Thyroid gland (tissue), 4 donors: ENCODE data around the gene SEC14L1. TPM values are rescaled to one million over a fixed set of nuclear protein-coding genes. Genes with fewer than 3 reads are reported as not detected.

Experiments used
- DNase-seq, 2 donors: peaks; one replicate each; pipeline ENCODE4 v3.0.0-alpha.2; 2019
- H3K27ac ChIP-seq, 3 donors: fragments of 200-600 bp; sonication (generic); 1 replicate in 2 of 3; 2 replicates in 1 of 3; pipeline ENCODE4 v1.5.1; 2016 to 2019; ENCODE audit warnings: mild to moderate bottlenecking in 1 of 3, moderate library complexity in 1 of 3
- H3K27me3 ChIP-seq: fragments of 200-600 bp; sonication (generic); one replicate; pipeline ENCODE4 v1.5.1; 2019
- H3K36me3 ChIP-seq, 2 donors: fragments of 200-600 bp; sonication (generic); one replicate each; pipeline ENCODE4 v1.5.1; 2016 to 2019
- H3K4me1 ChIP-seq, 2 donors: fragments of 200-600 bp; sonication (generic); one replicate each; pipeline ENCODE4 v1.5.1; 2017 to 2019
- H3K4me3 ChIP-seq, 3 donors: fragments of 200-600 bp; sonication (generic); replicated peaks in 1 of 3; 1 replicate in 2 of 3; 2 replicates in 1 of 3; pipeline ENCODE4 v1.5.1; 2016; ENCODE audit warnings: mild to moderate bottlenecking in 1 of 3
- H3K9me3 ChIP-seq: fragments of 200-600 bp; sonication (generic); one replicate; pipeline ENCODE4 v1.5.1; 2017
- CTCF ChIP-seq, 6 experiments: fragments of 200-600 bp in 3 of 6; fragments of 450-650 bp in 3 of 6; sonication (generic) in 3 of 6; IDR thresholded peaks; one replicate each; pipeline ENCODE4 v1.5.1; 2016 to 2019; ENCODE audit warnings: antibody characterized with exemption in 6 of 6, mild to moderate bottlenecking in 2 of 6, inconsistent platforms in 1 of 6, moderate library complexity in 1 of 6
- POLR2A ChIP-seq, 2 donors: fragments of 450-650 bp; IDR thresholded peaks; one replicate each; pipeline ENCODE4 v1.6.1; 2017; ENCODE audit warnings: antibody characterized with exemption in 2 of 2, mild to moderate bottlenecking in 2 of 2, moderate library complexity in 1 of 2
- WGBS, 2 donors: methylation state at CpG; one replicate each; pipeline ENCODE4 v1.1.5; 2017; 5-methylcytosine and 5-hydroxymethylcytosine counted together
- intact Hi-C: fragments of 100-400 bp; cut with DNase I; formaldehyde crosslinking; loops from one replicate; pipeline ENCODE4 v1.15.1; 2023
- total RNA-seq, 4 donors: library from RNA; depleted of rRNA; stranded (reverse); fragments of >200 nt; gene quantifications; one replicate each; pipeline ENCODE4 v1.2.3, GENCODE V29; 2016

SEC14L1 gene
- total RNA-seq, 4 donors from 2014 or later, result 57.6 to 287 (median 102) TPM

GRCh38 chr17:77128896-77129567, 11.7 kb upstream of the SEC14L1 start:
- no peaks in the 10 kb centered on the region for H3K36me3 ChIP-seq
- no peak overlapping the region for H3K4me3 ChIP-seq
- intact Hi-C loops, result no loop called here
- peak overlapping the region; percentile 20 to 74 (median 37) for H3K27ac ChIP-seq
- H3K4me1 ChIP-seq, result peaks cover 0 to 28% of the 10 kb centered on the region in 2 donors
- no peaks in the 10 kb centered on the region for H3K9me3 ChIP-seq
- H3K27me3 ChIP-seq, result no peaks in the 10 kb centered on the region
- no peak for DNase-seq
- TF ChIP-seq POLR2A (IDR thresholded peaks at IDR 0.05), result no peak
- WGBS, 2 donors, result 64 to 65% methylated on average over 10 of the region's 10 CpGs

GRCh38 chr17:77129568-77130301, 11.0 kb upstream of the SEC14L1 start:
- WGBS, 2 donors, result 57 to 65% methylated on average over 13 of the region's 13 CpGs
- Histone ChIP-seq H3K27me3 (no peaks in the 10 kb centered on the region), H3K4me3 (no peak overlapping the region), H3K9me3 (no peaks in the 10 kb centered on the region), H3K27ac (peak overlapping the region; percentile 13 to 74 (median 37)), H3K4me1 (peaks cover 0 to 28% of the 10 kb centered on the region in 2 donors), H3K36me3 (no peaks in the 10 kb centered on the region)
- TF ChIP-seq POLR2A (IDR thresholded peaks at IDR 0.05) (no peak), CTCF (IDR thresholded peaks at IDR 0.05) (no peak)
- intact Hi-C loops, result no loop called here
- no peak for DNase-seq

- Histone ChIP-seq H3K27me3 (no peaks in the 10 kb centered on the region), H3K4me3 (no peak overlapping the region), H3K36me3 (no peaks in the 10 kb centered on the region), H3K4me1 (peaks cover 0 to 27% of the 10 kb centered on the region in 2 donors), H3K27ac (peak overlapping the region; percentile 15 to 50 (median 37)), H3K9me3 (no peaks in the 10 kb centered on the region)
- TF ChIP-seq CTCF (IDR thresholded peaks at IDR 0.05) (no peak), POLR2A (IDR thresholded peaks at IDR 0.05) (no peak)
- DNase-seq, result no peak
- WGBS, 2 donors, result 81 to 88% methylated on average over 9 of the region's 9 CpGs
- intact Hi-C loops, result no loop called here
Measured at GRCh38 chr17:77130525-77130924, 10.2 kb upstream of the SEC14L1 start.

GRCh38 chr17:77131904-77132303, 8.9 kb upstream of the SEC14L1 start:
- no peaks in the 10 kb centered on the region for H3K27me3 ChIP-seq
- TF ChIP-seq CTCF (IDR thresholded peaks at IDR 0.05), result no peak
- no peak for TF ChIP-seq POLR2A (IDR thresholded peaks at IDR 0.05)
- no peak overlapping the region for H3K4me3 ChIP-seq
- peaks cover 0 to 16% of the 10 kb centered on the region in 2 donors for H3K4me1 ChIP-seq
- 61 to 64% methylated on average over 5 of the region's 5 CpGs for WGBS, 2 donors
- H3K36me3 ChIP-seq, result no peaks in the 10 kb centered on the region
- peak overlapping the region in 1 of 3 donors; percentile 50 for H3K27ac ChIP-seq
- no peaks in the 10 kb centered on the region for H3K9me3 ChIP-seq
- DNase-seq, result no peak
- intact Hi-C loops, result no loop called here

GRCh38 chr17:77132411-77133086, 8.2 kb upstream of the SEC14L1 start:
- H3K4me1 ChIP-seq, result peaks cover 0 to 16% of the 10 kb centered on the region in 2 donors
- intact Hi-C loops, result no loop called here
- TF ChIP-seq POLR2A (IDR thresholded peaks at IDR 0.05) (no peak), CTCF (IDR thresholded peaks at IDR 0.05) (no peak)
- no peaks in the 10 kb centered on the region for H3K9me3 ChIP-seq
- DNase-seq, result no peak
- no peak overlapping the region for H3K4me3 ChIP-seq
- no peaks in the 10 kb centered on the region for H3K27me3 ChIP-seq
- 79 to 87% methylated on average over 9 of the region's 9 CpGs for WGBS, 2 donors
- H3K36me3 ChIP-seq, result no peaks in the 10 kb centered on the region
- peak overlapping the region in 2 of 3 donors; percentile 24 to 28 for H3K27ac ChIP-seq
